HTR-8/SVneo (cell line): ENCODE measurements around the gene PDZK1IP1.

Experiments
- DNase-seq: peaks from one replicate; pipeline ENCODE4 v3.0.0; 2011; ENCODE audit warnings: low spot score, mixed read lengths; ENCODE audit not compliant: insufficient read length
- FAIRE-seq: peaks from 2 replicates; lab custom pipeline; 2011; peaks lifted over from hg19 to GRCh38; lab: Jason Lieb, UNC

Gene PDZK1IP1

GRCh38 chr1:47224676-47225399, 35.0 kb upstream of the PDZK1IP1 start:
- DNase-seq (no peak), FAIRE-seq (no peak)

GRCh38 chr1:47223921-47224675, 34.3 kb upstream of the PDZK1IP1 start:
- no peak for FAIRE-seq
- no peak for DNase-seq

GRCh38 chr1:47223174-47223920, 33.5 kb upstream of the PDZK1IP1 start:
- no peak for FAIRE-seq
- DNase-seq = no peak

- DNase-seq (no peak), FAIRE-seq (no peak)
Measured at GRCh38 chr1:47222476-47222875, 32.6 kb upstream of the PDZK1IP1 start.

- FAIRE-seq = no peak
Measured at GRCh38 chr1:47219590-47220220, 29.9 kb upstream of the PDZK1IP1 start.

GRCh38 chr1:47219001-47219400, 29.2 kb upstream of the PDZK1IP1 start:
- DNase-seq (no peak), FAIRE-seq (no peak)

More at GRCh38 chr1:47219590-47220220, 29.9 kb upstream of the PDZK1IP1 start:
- DNase-seq = no peak

GRCh38 chr1:47216278-47217059, 26.6 kb upstream of the PDZK1IP1 start:
- FAIRE-seq = no peak
- no peak for DNase-seq

GRCh38 chr1:47215713-47216112, 25.9 kb upstream of the PDZK1IP1 start:
- no peak for DNase-seq
- FAIRE-seq = no peak

GRCh38 chr1:47214549-47214948, 24.7 kb upstream of the PDZK1IP1 start:
- FAIRE-seq = no peak
- no peak for DNase-seq

- no peak for FAIRE-seq
- no peak for DNase-seq
Measured at GRCh38 chr1:47213230-47213963, 23.6 kb upstream of the PDZK1IP1 start.

- no peak for DNase-seq
- FAIRE-seq = no peak
Measured at GRCh38 chr1:47212636-47213229, 22.9 kb upstream of the PDZK1IP1 start.

GRCh38 chr1:47211796-47212269, 22.0 kb upstream of the PDZK1IP1 start:
- FAIRE-seq (no peak), DNase-seq (no peak)

GRCh38 chr1:47210666-47211065, 20.8 kb upstream of the PDZK1IP1 start:
- no peak for DNase-seq
- no peak for FAIRE-seq

GRCh38 chr1:47209725-47210325, 20.0 kb upstream of the PDZK1IP1 start:
- FAIRE-seq = no peak
- no peak for DNase-seq

GRCh38 chr1:47209091-47209490, 19.3 kb upstream of the PDZK1IP1 start:
- DNase-seq = no peak

GRCh38 chr1:47208374-47208850, 18.6 kb upstream of the PDZK1IP1 start:
- DNase-seq (no peak), FAIRE-seq (no peak)

More at GRCh38 chr1:47209091-47209490, 19.3 kb upstream of the PDZK1IP1 start:
- FAIRE-seq = no peak

GRCh38 chr1:47207803-47208373, 18.1 kb upstream of the PDZK1IP1 start:
- DNase-seq (no peak), FAIRE-seq (no peak)

- DNase-seq (no peak), FAIRE-seq (no peak)
Measured at GRCh38 chr1:47205918-47206317, 16.1 kb upstream of the PDZK1IP1 start.
